HEK293 (cell line): ENCODE data around the gene PLPP7.

Experiments used
- CTCF ChIA-PET: fragments of 350-600 bp; formaldehyde crosslinking; extraction: SDS; loops from one replicate; lab custom pipeline; 2021; ENCODE audit warnings: antibody characterized with exemption; lab: Yijun Ruan, JAX
- POLR2A ChIA-PET: fragments of 300-600 bp; formaldehyde crosslinking; extraction: SDS; loops from one replicate; lab custom pipeline; 2020; ENCODE audit warnings: antibody characterized with exemption, inconsistent platforms; lab: Yijun Ruan, JAX
- H3K27ac ChIP-seq: fragments of 200-500 bp; sonication (Bioruptor generic); 2 replicates; pipeline ENCODE4 v1.5.1; 2014; ENCODE audit warnings: low read depth, low read length, control low read depth, inconsistent platforms; ENCODE audit errors: extremely low read depth
- H3K36me3 ChIP-seq, 2 experiments: fragments of 200-500 bp in 1 of 2; sonication (Bioruptor generic) in 1 of 2; 1 replicate in 1 of 2; 2 replicates in 1 of 2; pipeline ENCODE4 v1.5.1; 2014 to 2017; ENCODE audit warnings: inconsistent platforms in 2 of 2, low read length in 2 of 2; ENCODE audit not compliant: control insufficient read depth in 2 of 2, insufficient read depth in 1 of 2
- H3K4me1 ChIP-seq: fragments of 200-500 bp; sonication (Bioruptor generic); 2 replicates; pipeline ENCODE4 v1.5.1; 2014; ENCODE audit warnings: mild to moderate bottlenecking, low read length, inconsistent platforms; ENCODE audit not compliant: control insufficient read depth, insufficient read depth
- H3K4me3 ChIP-seq: 2 replicates; pipeline ENCODE4 v1.5.1; 2011; ENCODE audit warnings: low read depth, mild to moderate bottlenecking, control low read depth, low read length, moderate library complexity
- H3K9me3 ChIP-seq: fragments of 200-500 bp; sonication (Bioruptor generic); 2 replicates; pipeline ENCODE4 v1.5.1; 2014; ENCODE audit warnings: low read depth, low read length, inconsistent platforms; ENCODE audit not compliant: control insufficient read depth, insufficient read depth
- BCL11B ChIP-seq: fragments of 450-650 bp; formaldehyde crosslinking; IDR thresholded peaks from 2 replicates; pipeline ENCODE4 v1.5.1; 2016; ENCODE audit warnings: low read depth, missing biosample characterization, missing genetic modification characterization
- ELK4 ChIP-seq: IDR thresholded peaks from 2 replicates; pipeline ENCODE4 v1.6.1; 2011; ENCODE audit warnings: mild to moderate bottlenecking, low read depth, low read length, borderline replicate concordance
- KLF17 ChIP-seq: fragments of 450-650 bp; formaldehyde crosslinking; IDR thresholded peaks from 2 replicates; pipeline ENCODE4 v1.5.1; 2016; ENCODE audit warnings: missing biosample characterization, missing genetic modification characterization
- MZF1 ChIP-seq: fragments of 450-650 bp; formaldehyde crosslinking; IDR thresholded peaks from 2 replicates; pipeline ENCODE4 v1.5.1; 2017; ENCODE audit warnings: missing biosample characterization, missing genetic modification characterization, borderline replicate concordance
- PRDM1 ChIP-seq: fragments of 450-650 bp; formaldehyde crosslinking; IDR thresholded peaks from 2 replicates; pipeline ENCODE4; 2016; ENCODE audit warnings: missing biosample characterization, missing genetic modification characterization
- SP7 ChIP-seq: fragments of 450-650 bp; formaldehyde crosslinking; IDR thresholded peaks from 2 replicates; pipeline ENCODE4 v1.5.1; 2016; ENCODE audit warnings: missing biosample characterization, missing genetic modification characterization
- ZNF223 ChIP-seq: fragments of 450-650 bp; formaldehyde crosslinking; IDR thresholded peaks from 2 replicates; pipeline ENCODE4 v1.5.1; 2016; ENCODE audit warnings: missing biosample characterization, missing genetic modification characterization
- ZNF280D ChIP-seq: fragments of 450-650 bp; formaldehyde crosslinking; IDR thresholded peaks from 2 replicates; pipeline ENCODE4 v1.5.1; 2016; ENCODE audit warnings: missing biosample characterization, missing genetic modification characterization
- ZNF416 ChIP-seq: fragments of 450-650 bp; formaldehyde crosslinking; IDR thresholded peaks from 2 replicates; pipeline ENCODE4 v1.5.1; 2016; ENCODE audit warnings: missing biosample characterization, missing genetic modification characterization
- ZNF501 ChIP-seq: fragments of 450-650 bp; formaldehyde crosslinking; IDR thresholded peaks from 2 replicates; pipeline ENCODE4 v1.5.1; 2016; ENCODE audit warnings: missing biosample characterization, missing genetic modification characterization
- ZNF518A ChIP-seq: fragments of 450-650 bp; formaldehyde crosslinking; conservative IDR thresholded peaks from 2 replicates; pipeline ENCODE4 v1.5.1; 2016; ENCODE audit warnings: low read depth, missing biosample characterization, missing genetic modification characterization
- ZNF521 ChIP-seq: fragments of 450-650 bp; formaldehyde crosslinking; IDR thresholded peaks from 2 replicates; pipeline ENCODE4 v1.5.1; 2017; ENCODE audit warnings: missing biosample characterization, mild to moderate bottlenecking, missing genetic modification characterization
- ZNF544 ChIP-seq: fragments of 450-650 bp; formaldehyde crosslinking; IDR thresholded peaks from 2 replicates; pipeline ENCODE4 v1.5.0; 2017; ENCODE audit warnings: missing biosample characterization, missing genetic modification characterization
- ZNF558 ChIP-seq: fragments of 450-650 bp; formaldehyde crosslinking; IDR thresholded peaks from 2 replicates; pipeline ENCODE4 v1.5.1; 2016; ENCODE audit warnings: missing biosample characterization, missing genetic modification characterization
- ZNF626 ChIP-seq: fragments of 450-650 bp; sonication (Bioruptor Pico); formaldehyde crosslinking; IDR thresholded peaks from 2 replicates; pipeline ENCODE4 v1.5.1; 2018; ENCODE audit warnings: missing biosample characterization, missing genetic modification characterization, inconsistent platforms
- ZNF677 ChIP-seq: fragments of 450-650 bp; IDR thresholded peaks from 2 replicates; pipeline ENCODE4 v1.5.0; 2018; ENCODE audit warnings: missing biosample characterization, mild to moderate bottlenecking, missing genetic modification characterization, moderate library complexity
- ZNF707 ChIP-seq: fragments of 450-650 bp; formaldehyde crosslinking; IDR thresholded peaks from 2 replicates; pipeline ENCODE4 v1.5.1; 2016; ENCODE audit warnings: missing biosample characterization, missing genetic modification characterization
- ZNF830 ChIP-seq: fragments of 450-650 bp; IDR thresholded peaks from 2 replicates; pipeline ENCODE4 v1.5.0; 2018; ENCODE audit warnings: missing biosample characterization, missing genetic modification characterization, low read depth, mild to moderate bottlenecking, moderate library complexity
- ZNF837 ChIP-seq: fragments of 450-650 bp; formaldehyde crosslinking; IDR thresholded peaks from 2 replicates; pipeline ENCODE4 v1.5.1; 2016; ENCODE audit warnings: missing biosample characterization, missing genetic modification characterization
- ZSCAN16 ChIP-seq: fragments of 450-650 bp; formaldehyde crosslinking; IDR thresholded peaks from 2 replicates; pipeline ENCODE4 v1.5.1; 2016; ENCODE audit warnings: missing biosample characterization, missing genetic modification characterization

Gene PLPP7

GRCh38 chr9:131260751-131261452 lies 28.6 kb upstream of the PLPP7 start:
- H3K4me3 ChIP-seq, result no peak overlapping the region
- TF ChIP-seq SP7 (tag by site-specific recombination), result no peak
- no peak for TF ChIP-seq ZNF518A (tag by site-specific recombination)
- no peak for TF ChIP-seq ZSCAN16 (tag by site-specific recombination)
- no peak for TF ChIP-seq ZNF280D (tag by site-specific recombination)
- TF ChIP-seq ZNF521 (tag by site-specific recombination), result no peak
- TF ChIP-seq KLF17 (tag by site-specific recombination), result no peak
- TF ChIP-seq ZNF223 (tag by site-specific recombination), result no peak
- TF ChIP-seq MZF1 (tag by site-specific recombination), result no peak
- TF ChIP-seq ZNF626 (tag by site-specific recombination), result no peak
- TF ChIP-seq BCL11B, result no peak
- no peak for TF ChIP-seq ZNF501 (tag by site-specific recombination)
- no peak for TF ChIP-seq ZNF830 (tag by site-specific recombination)
- TF ChIP-seq ZNF544 (tag by site-specific recombination), result no peak
- no peak for TF ChIP-seq PRDM1 (tag by site-specific recombination)
- TF ChIP-seq ZNF558 (tag by site-specific recombination), result no peak
- no peak for TF ChIP-seq ZNF707 (tag by site-specific recombination)
- TF ChIP-seq ZNF416 (tag by site-specific recombination), result no peak
- TF ChIP-seq ZNF677, result no peak
- no peak for TF ChIP-seq ZNF837 (tag by site-specific recombination)
- no peak for TF ChIP-seq ELK4
- TF ChIP-seq, all 188 proteins: peak for 0
- Histone ChIP-seq H3K36me3 (no peaks in the 10 kb centered on the region), H3K4me1 (no peaks in the 10 kb centered on the region), H3K27ac (no peak overlapping the region), H3K9me3 (no peaks in the 10 kb centered on the region)
- POLR2A ChIA-PET, result no interaction called here
- CTCF ChIA-PET, result no interaction called here
